Umbilical cord (tissue), 2 donors: ENCODE data around the gene SCGB1D1. TPM values are rescaled to one million over a fixed set of nuclear protein-coding genes. Genes with fewer than 3 reads are reported as not detected.

Experiments
- DNase-seq: peaks from one replicate; pipeline ENCODE4 v3.0.0-alpha.2; 2015; ENCODE audit warnings: low spot score
- total RNA-seq: library from RNA; depleted of rRNA; stranded (reverse); fragments of >200 nt; gene quantifications from one replicate; pipeline ENCODE4 v1.2.3, GENCODE V29; 2014; ENCODE audit warnings: low replicate concordance; ENCODE audit not compliant: insufficient read depth

Gene SCGB1D1
- not detected for total RNA-seq

GRCh38 chr11:62190011-62190410, at the start of gene SCGB1D1:
TSS of gene SCGB1D1 (plus strand) at chr11:62190216. CDS start at chr11:62190285, 69 bp downstream.
- DNase-seq: no peak

GRCh38 chr11:62140304-62141110, 49.5 kb upstream of the SCGB1D1 start:
- no peak for DNase-seq

- no peak for DNase-seq
Measured at GRCh38 chr11:62141111-62142042, 48.6 kb upstream of the SCGB1D1 start.

GRCh38 chr11:62142043-62142375, 48.0 kb upstream of the SCGB1D1 start:
- no peak for DNase-seq

- no peak for DNase-seq
Measured at GRCh38 chr11:62142921-62143320, 47.1 kb upstream of the SCGB1D1 start.

GRCh38 chr11:62143727-62144126, 46.3 kb upstream of the SCGB1D1 start:
- DNase-seq: no peak

GRCh38 chr11:62144641-62145255, 45.3 kb upstream of the SCGB1D1 start:
- no peak for DNase-seq

- DNase-seq: no peak
Measured at GRCh38 chr11:62145261-62145871, 44.6 kb upstream of the SCGB1D1 start.

GRCh38 chr11:62146476-62147200, 43.4 kb upstream of the SCGB1D1 start:
- no peak for DNase-seq

- no peak for DNase-seq
Measured at GRCh38 chr11:62147545-62147944, 42.5 kb upstream of the SCGB1D1 start.

- no peak for DNase-seq
Measured at GRCh38 chr11:62148271-62148980, 41.6 kb upstream of the SCGB1D1 start.

GRCh38 chr11:62149986-62150886, 39.8 kb upstream of the SCGB1D1 start:
- no peak for DNase-seq

- no peak for DNase-seq
Measured at GRCh38 chr11:62150887-62151736, 38.9 kb upstream of the SCGB1D1 start.

- DNase-seq: no peak
Measured at GRCh38 chr11:62151737-62152102, 38.3 kb upstream of the SCGB1D1 start.

GRCh38 chr11:62152245-62153086, 37.5 kb upstream of the SCGB1D1 start:
- peak; percentile 12 for DNase-seq

GRCh38 chr11:62153087-62153395, 37.0 kb upstream of the SCGB1D1 start:
- DNase-seq: no peak

GRCh38 chr11:62153617-62154016, 36.4 kb upstream of the SCGB1D1 start:
- DNase-seq: no peak

GRCh38 chr11:62157603-62158002, 32.4 kb upstream of the SCGB1D1 start:
- no peak for DNase-seq
